Stimulated activated CD8-positive, alpha-beta memory T cell treated with anti-CD3 and anti-CD28 coated beads, Interleukin-4, amount 100 ng/mL, for 24 hours (primary cell): ENCODE results near the gene ADRA2A.

Experiments used
- DNase-seq: peaks from one replicate; pipeline ENCODE4 v3.0.0-alpha.2; 2020; ENCODE audit warnings: low read depth

Gene ADRA2A

DNA sequence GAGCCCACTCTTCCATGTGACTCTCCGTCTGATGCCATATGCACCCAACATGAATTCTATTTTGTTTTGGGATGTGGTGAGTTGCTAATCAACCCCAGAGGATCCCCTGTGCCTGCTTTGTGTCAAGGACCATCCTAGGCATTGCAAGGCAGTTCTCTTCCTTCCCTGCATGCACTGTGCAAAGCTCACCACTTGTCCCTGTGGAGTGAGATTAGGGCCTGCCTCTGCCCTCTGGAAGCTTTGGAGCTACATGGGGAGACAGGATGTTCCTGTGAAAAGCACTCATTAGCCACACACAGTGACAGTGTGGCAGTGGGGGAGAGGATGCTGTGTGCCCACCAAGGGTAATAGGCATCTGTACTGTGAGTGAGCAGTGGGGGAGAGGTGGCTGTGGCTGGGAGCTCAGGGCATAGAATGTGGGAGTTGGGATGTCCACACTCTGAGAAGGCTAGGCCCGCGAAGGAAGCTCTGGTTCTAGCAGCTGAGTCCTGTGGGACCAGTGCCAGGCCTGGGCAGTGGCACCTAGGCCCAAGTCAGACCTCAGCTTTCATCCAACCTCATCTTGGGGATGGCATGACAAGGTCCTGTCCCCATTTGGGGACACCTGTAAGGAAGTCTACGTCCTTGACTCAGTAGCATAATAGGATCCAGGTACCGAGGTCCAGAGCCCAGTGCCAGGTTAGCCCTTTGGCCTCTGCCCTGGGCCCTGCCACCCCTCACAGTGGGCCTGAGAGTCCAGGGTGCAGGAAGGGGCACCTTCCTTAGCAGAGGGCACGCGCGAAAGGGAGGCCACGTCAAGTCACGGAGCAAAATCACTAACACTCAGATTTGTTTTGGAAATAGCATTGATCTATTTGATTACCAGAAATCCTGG, 6.6 kb downstream of the ADRA2A start:
- no peak for DNase-seq

DNA sequence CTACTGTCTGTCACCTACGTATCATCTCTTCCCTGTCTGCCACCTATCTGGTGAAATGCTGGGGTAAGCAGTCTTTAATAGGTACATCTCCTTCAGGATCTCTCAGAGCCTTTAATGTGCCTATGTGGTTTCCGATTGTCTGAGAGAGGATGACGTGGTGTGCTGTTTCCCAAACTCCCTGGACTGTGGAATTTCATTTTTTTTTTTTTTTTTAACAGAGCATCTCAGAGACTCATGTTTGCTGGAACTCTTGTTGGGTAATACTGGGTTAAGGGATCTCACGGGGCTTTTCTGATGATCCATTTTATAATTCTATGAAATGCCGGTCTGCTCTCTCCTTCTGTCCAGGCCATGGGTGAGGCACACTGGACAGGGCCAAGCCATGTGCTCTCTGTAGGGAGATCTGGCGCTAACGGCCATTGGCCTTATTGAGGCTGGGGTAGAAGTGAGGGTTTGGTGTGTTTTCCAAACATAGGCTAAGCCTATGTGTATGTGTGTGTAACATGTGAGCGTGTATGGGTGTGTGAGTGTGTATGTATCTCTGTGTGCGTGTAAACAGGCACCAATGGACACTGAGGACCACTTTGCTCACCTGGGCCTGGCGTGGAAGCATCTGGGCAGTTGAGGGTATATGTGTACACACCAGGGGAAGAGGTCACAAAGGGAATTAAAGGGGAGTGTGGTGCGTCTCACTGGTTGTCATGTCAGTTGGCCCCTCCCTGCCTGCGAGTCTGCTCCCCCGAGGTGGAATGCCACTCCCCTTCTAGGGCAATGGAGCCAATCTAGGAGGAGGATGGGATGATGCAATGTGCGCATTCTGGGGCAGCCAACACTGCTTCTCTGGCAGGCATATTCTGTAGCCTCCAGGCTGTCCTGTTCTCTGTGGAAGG, 7.8 kb downstream of the ADRA2A start:
- DNase-seq = no peak

DNA sequence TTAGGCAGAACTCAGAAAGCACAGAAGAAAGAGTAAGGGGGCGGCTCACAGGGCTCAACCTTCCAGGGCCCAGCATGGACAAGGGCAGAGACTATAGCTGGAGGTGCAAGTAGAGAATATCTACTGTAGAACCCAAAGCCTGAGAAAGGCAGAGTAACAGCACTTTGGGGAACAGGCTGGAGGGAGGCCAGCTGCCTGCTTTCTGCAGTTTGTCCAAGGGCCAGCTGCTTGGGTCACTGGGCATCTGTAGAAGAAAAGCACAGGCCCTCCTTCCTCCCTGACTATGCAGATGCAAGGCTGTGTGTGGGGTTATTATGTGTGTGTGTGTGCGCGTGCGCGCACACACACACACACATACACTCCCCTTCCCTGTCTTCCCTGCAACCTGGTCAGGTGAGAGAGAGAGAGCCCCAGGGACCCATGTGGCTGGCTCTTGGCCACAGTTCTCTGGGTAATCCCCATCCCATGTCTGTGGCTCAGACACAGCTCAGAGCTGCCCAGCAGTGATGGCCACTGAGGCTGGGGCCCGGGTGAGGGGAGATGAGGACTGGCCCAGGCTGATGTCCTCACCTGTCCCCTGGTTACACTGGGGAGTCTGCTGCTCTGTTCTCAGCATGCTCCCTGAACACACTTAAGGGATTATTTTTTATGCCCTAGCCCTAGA, 9.0 kb downstream of the ADRA2A start:
- DNase-seq = no peak

- DNase-seq = no peak
These were observed 9.7 kb downstream of the ADRA2A start for GRCh38 chr10:111086574-111086973.

DNA sequence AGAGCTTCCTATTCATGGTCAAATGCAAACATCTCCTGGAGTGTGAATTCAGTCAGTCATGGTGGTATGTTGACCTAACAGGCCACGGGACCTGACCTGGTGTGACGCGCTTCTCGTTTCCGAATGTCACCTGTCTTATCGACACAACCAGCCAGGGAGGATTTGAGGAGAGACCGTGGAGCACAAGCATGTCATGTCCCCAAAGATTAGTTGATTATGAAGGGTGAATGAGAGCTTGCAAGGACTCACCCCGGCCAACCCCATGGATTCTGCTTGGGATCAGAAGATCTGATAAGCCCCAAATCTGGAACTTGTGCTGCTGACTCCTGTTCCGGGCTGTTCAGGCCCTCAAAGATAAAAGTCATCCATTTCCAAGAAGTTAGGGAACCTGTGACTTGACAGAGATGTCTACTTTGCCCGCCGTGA, 10.5 kb downstream of the ADRA2A start:
- no peak for DNase-seq

DNA sequence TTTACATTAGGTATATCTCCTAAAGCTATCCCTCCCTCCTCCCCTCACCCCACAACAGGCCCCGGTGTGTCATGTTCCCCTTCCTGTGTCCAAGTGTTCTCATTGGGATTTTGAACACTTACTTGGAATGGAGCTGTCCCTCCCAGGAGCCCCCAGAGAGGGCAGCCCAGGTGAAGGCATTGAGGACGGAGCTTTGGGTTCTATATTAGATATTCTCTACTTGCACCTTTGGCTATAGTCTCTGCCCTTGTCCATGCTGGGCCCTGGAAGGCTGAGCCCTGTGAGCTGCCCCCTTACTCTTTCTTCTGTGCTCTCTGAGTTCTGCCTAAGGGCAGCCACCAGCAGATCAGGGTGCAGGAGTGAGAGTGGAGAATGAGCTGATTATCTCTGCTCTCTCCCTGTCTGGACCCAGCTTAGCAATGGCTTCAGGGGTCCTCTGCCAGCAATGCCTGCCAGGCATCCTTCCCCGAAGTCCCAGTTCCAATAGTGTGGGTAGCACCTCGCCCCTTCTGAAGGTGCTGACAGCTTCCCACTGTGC, 11.2 kb downstream of the ADRA2A start:
- DNase-seq = no peak

GRCh38 chr10:111089293-111089692, 12.5 kb downstream of the ADRA2A start:
- no peak for DNase-seq

- no peak for DNase-seq
These were observed 15.0 kb downstream of the ADRA2A start for GRCh38 chr10:111091833-111092232.

- no peak for DNase-seq
These were observed 17.0 kb downstream of the ADRA2A start for GRCh38 chr10:111093741-111094380.

DNA sequence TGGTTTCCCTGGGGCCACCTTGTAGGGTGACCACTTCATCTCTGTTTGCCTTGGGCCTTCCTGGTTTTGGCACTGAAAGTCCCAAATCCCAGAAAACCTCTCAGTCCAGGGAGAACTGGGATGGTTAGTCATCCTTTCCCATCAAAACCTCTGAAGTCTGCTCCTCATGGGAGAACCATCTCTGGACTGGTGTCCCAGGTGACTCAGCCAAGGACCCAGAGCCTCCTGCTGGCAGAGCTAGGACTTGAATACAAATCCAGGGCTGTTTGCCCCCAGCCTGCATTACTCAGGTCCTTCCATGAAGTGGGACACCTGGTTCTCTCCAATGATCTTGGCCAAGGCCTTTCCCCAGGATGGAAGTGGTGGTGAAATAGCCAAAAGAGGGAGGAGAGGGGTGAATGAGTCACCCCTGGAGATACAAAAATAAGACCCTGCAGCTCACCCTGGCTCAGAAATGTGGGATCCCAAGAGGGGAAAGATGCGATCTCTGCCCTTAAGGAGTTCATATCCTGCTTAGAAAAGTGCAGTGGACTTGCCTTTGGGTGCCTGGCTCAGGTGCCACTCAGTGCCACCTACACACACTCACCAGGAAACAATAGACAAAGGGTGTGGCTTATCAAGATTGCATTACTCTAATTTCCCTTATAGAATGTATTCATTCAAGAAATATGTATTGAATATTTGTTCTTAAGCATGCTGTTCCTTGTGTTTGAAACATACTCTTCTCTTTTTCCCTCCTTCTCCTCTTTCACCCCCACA, 22.0 kb downstream of the ADRA2A start:
- no peak for DNase-seq

GRCh38 chr10:111100198-111100597, 23.4 kb downstream of the ADRA2A start:
- DNase-seq = no peak

DNA sequence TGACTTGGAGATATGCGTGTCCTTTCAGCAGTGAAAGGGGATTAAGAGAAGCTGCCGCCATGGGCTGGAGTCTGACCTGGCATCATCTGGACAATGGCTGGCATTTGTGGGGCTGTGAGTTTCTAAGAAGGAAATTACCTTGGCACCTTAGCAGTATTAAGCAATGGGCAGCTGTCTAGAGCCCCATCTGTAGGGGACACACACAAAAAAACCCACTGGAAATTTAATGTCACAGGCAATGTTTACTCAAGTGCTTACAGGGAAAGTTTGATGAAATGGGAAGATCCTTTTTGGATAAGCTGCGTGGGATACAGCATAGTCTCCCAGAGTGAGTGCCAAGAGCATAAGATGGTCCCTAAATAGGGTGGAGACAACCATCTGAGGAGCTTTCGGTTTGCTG, 25.0 kb downstream of the ADRA2A start:
- no peak for DNase-seq

GRCh38 chr10:111102359-111102837, 25.6 kb downstream of the ADRA2A start:
- no peak for DNase-seq

GRCh38 chr10:111103196-111103840, 26.5 kb downstream of the ADRA2A start:
- no peak for DNase-seq

- no peak for DNase-seq
These were observed 28.0 kb downstream of the ADRA2A start for GRCh38 chr10:111104811-111105210.

DNA sequence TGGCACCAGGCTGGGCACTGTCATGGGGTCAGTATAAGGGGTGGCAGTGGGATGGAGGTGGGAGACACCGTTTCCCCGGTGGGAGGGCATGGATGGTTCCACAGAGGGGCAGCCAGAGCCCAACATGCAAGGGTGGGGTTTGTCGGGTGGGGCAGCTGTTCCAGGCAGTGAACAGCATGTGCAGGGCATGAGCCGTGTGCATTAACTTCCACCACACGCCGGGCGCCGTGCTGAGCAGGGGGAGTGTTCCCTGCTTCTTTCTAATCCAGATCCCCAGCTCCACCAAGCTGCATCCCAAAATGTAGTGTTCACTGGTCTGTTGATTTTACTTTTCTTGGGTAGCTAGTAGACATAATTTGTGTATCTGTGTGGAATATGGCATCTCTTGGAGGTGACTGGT, 29.3 kb downstream of the ADRA2A start:
- DNase-seq = no peak

GRCh38 chr10:111107023-111107422, 30.2 kb downstream of the ADRA2A start:
- no peak for DNase-seq

GRCh38 chr10:111107846-111108245, 31.0 kb downstream of the ADRA2A start:
- no peak for DNase-seq

DNA sequence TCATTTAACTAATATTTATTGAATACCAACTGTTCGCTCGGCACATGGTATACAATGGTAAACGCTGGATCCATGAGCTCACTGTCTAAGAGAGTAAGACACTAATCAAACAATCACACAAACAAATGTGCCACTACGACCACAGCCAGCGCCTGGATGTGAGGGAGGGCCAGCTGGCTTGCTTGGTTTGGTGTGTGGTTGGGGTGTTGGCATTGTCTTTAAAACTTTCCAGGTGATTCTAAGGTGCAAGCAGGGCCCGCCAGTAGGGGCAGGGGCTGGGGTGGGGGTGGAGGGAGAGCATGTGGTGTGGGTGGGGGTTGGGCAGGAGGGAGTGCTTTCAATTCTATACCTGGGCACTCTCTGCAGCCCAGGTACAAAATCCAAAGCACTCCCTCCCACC, 31.6 kb downstream of the ADRA2A start:
- DNase-seq = no peak

DNA sequence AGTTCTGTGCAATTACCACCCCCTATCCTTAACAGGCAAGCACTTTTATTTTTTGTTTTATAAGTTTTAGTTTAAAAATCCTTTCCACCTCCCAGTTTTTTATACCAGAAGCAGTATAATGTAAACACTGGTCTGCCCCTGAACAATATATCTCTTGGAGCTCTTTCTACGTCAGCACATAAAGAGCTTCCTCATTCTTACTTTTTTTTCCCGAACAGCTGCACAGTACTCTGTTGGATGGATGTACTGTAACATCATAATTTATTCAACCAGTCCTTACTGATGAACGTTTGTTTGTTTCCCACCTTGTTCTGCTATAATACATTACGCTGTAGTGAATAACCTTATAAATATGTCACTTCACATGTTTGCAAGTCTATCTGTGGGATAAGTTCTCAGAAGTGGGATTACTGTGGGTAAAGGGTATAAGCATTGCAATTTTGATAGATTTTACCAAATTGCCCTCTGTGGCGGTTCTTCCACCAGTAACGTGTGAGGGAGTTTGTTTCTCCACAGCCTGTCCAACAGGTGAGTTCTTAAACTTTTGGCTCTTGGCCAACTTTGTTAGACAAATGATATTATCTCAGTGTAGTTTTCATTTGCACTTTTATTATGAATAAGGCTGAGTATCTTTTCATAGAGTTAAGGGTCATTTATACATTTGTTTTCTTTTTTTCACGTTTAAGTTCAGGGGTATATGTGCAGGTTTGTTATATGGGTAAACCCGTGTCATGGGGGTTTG, 32.8 kb downstream of the ADRA2A start:
- no peak for DNase-seq
